GM12891 (cell line): ENCODE data around the gene SCN8A.

Experiments used
- POLR2A ChIP-seq: IDR thresholded peaks from 2 replicates; pipeline ENCODE4 v1.6.1; 2011; ENCODE audit warnings: low read depth, low read length, control low read depth
- POLR2AphosphoS5 ChIP-seq: IDR thresholded peaks from 2 replicates; pipeline ENCODE4 v1.6.1; 2011; ENCODE audit warnings: low read depth, low read length, control low read depth
- SPI1 ChIP-seq: IDR thresholded peaks from 2 replicates; pipeline ENCODE4 v1.6.1; 2011; ENCODE audit warnings: low read depth, low read length, control low read depth
- TAF1 ChIP-seq: IDR thresholded peaks from 2 replicates; pipeline ENCODE4 v1.6.1; 2011; ENCODE audit warnings: low read depth, low read length, control low read depth

DNA sequence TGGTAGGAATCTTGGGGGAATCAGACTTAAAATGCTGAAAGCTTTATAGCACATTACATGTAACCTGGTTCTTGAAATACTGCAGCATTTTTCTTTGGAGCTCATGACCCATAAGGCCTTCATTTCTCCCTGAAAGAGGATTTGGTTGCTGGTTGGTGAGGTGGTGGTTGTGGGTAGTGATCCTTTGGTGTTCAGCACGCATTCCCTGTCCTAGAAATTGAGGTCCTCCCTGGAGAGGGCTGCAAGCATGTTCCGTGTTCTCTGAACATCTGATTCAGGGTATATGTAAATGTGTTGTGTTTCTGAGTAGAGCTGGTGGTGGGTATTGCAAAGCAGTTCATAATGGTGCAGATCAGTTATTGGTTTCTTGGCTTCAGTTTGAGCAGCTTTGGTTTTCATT is 2.0 kb downstream of the SCN8A start:
- TF ChIP-seq POLR2A, result no peak
- no peak for TF ChIP-seq SPI1
- TF ChIP-seq POLR2AphosphoS5, result no peak
- TF ChIP-seq TAF1, result no peak
